CD4-positive, alpha-beta T cell treated with Interferon alpha-2 for 1 hour (primary cell): ENCODE results near the gene MYO10.
"Not testable (repeated sequence)": the region's sequence is repeated elsewhere in the genome, so short reads cannot be mapped to it uniquely, and the experiment has no call there.

Source experiments
- DNase-seq, 2 donors: peaks; one replicate each; pipeline ENCODE4 v3.0.0-alpha.2; 2020 to 2022

The MYO10 gene

GRCh38 chr5:16735101-16736060 lies 200.7 kb downstream of the MYO10 start:
- no peak for DNase-seq

GRCh38 chr5:16733331-16734006 lies 202.6 kb downstream of the MYO10 start:
- no peak for DNase-seq

- no peak for DNase-seq
These were observed 203.7 kb downstream of the MYO10 start for GRCh38 chr5:16732356-16732755.

GRCh38 chr5:16727755-16728325 lies 208.2 kb downstream of the MYO10 start:
- DNase-seq = no peak

DNA sequence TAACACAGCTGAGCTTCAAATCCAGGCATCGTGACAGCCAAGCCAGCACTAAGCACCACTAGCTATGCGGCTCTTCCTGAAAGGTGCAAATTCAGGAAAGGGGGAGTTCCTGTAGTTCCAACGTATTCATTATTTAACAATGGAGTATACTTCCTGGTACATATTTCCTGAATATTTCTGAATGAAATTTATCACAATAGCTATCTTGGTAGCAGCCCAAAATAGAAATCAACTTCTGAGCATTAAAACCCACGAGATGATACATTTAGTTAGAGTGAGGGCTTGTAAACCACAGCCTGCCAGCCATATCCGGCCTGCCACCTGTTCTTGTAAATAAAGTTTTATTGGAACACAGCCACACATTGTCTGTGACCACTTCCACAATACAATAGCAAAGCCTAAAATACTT lies 209.5 kb downstream of the MYO10 start:
- DNase-seq = peak in 1 of 2 donors; percentile 11

- DNase-seq = no peak
These were observed 210.5 kb downstream of the MYO10 start for GRCh38 chr5:16725575-16725974.

GRCh38 chr5:16723821-16724220 lies 212.3 kb downstream of the MYO10 start:
- DNase-seq = no peak

DNA sequence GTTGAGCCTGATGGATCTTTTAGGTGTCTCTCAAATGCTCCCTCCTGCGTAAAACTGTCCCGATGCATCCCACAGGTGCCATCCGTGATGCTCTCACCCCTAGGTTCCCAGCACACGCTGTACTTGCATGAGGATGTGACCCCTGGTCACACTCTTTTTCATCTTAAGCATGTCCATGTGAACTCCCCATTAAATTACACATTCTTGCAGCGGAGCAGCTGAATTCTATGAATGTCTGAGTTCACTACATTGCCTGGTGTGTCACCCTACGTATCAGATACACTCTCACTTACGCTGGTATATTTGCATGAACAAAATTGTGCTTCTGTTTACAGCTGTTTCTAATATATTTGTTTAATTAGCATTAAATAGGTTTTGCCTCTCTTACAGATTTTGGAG lies 214.0 kb downstream of the MYO10 start:
- DNase-seq = no peak

DNA sequence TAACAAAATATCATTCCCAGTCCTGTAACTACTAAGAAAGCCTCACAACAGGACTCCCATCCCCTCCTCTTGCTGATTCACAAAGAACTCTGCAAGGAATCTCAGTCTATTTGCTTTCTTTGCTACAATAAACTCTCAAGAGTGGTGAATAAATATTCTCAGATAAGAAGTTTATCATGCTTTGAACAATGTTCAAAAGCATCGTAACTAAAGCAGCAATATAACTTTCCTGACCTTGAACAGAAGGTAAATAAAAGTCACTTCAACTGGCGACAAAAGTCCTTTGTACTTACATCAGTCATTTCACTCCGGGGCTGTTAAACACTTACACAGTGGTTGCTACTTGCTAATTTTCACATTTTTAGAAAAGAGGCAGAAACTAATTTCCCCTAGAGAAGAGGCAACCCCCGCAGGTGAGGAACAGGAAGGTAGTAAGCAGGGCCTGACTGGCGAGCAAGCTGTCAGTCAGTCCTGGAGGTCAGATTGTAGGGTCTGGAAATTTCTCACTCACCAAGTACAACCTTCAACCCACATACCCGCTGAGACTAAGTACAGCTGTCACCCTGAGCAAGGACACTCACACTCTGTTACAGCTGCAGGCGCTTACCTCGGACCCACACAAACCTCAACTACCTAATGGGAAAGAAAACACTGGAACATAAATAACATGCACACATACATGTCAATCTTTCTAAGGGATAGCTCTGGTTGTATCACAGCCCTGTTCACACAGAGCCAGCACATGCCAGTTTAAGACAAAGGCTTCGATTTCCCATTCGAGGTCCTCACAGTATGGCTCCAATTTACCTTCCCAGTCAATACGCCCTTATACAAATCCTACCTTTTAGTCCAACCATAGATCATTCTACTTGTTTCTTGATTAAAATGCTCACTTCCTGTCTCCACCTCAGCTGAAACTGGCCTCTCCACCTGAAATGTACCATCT lies 214.7 kb downstream of the MYO10 start:
- no peak for DNase-seq

DNA sequence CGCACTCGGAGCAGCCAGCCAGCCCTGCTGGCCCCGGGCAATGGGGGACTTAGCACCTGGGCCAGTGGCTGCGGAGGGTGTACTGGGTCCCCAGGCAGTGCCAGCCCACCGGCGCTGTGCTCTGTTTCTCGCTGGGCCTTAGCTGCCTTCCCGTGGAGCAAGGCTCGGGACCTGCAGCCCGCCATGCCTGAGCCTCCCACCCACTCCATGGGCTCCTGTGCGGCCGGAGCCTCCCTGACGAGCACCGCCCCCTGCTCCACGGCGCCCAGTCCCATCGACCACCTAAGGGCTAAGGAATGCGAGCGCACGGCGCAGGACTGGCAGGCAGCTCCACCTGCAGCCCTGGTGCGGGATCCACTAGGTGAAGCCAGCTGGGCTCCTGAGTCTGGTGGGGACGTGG lies 218.1 kb downstream of the MYO10 start:
- DNase-seq = not testable (repeated sequence)

DNA sequence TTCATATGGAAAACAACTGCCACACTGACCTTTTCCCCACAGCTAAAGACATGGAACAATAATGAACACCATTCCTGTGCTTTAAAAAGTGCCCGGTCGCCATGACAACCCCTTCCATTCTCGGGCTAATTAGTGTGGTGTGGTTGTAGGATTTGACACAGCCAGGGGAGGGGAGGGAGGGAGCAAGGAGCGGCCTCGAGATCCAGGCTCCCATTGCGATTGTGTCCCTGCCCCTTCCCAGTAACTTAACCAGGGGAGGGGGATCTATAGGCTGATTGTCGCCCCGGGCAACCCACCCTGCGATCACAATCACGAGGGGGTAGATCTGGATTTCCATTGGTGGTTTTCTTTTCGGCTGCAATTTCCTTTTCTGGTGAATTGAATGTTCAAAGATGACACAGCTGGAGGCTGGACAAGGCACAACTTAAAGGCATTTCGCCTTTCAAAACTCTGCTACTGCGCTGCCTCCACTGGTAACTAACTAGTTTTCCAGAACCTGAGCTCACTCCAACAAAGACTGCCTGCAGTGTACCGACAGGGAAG lies 222.6 kb downstream of the MYO10 start:
- no peak for DNase-seq

DNA sequence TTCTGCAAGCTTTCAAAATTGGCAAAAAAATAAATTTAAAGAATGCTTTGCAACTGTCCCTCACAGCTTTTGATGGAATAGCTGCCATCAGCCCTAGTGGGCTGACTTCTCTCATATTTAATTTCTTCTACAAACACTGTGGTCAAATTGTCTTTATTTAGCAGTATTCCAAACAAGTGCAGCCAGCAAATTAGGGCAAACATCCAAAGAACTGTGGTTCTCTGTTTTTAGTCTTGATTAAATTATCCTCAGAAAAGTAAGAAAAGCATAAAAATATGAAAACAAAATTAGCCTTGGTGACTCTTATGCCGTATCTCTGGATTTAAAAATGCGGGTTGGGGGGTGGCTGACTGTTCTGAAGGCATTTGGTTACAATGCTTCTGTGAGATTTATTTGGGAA lies 223.5 kb downstream of the MYO10 start:
- DNase-seq = no peak

- no peak for DNase-seq
These were observed 223.9 kb downstream of the MYO10 start for GRCh38 chr5:16712178-16712577.

GRCh38 chr5:16709691-16710433 lies 226.2 kb downstream of the MYO10 start:
- no peak for DNase-seq

GRCh38 chr5:16707869-16708192 lies 228.3 kb downstream of the MYO10 start:
- DNase-seq = no peak

GRCh38 chr5:16707168-16707868 lies 228.8 kb downstream of the MYO10 start:
- no peak for DNase-seq

GRCh38 chr5:16704945-16705344 lies 231.1 kb downstream of the MYO10 start:
- no peak for DNase-seq

GRCh38 chr5:16702964-16703363 lies 233.1 kb downstream of the MYO10 start:
- DNase-seq = no peak

DNA sequence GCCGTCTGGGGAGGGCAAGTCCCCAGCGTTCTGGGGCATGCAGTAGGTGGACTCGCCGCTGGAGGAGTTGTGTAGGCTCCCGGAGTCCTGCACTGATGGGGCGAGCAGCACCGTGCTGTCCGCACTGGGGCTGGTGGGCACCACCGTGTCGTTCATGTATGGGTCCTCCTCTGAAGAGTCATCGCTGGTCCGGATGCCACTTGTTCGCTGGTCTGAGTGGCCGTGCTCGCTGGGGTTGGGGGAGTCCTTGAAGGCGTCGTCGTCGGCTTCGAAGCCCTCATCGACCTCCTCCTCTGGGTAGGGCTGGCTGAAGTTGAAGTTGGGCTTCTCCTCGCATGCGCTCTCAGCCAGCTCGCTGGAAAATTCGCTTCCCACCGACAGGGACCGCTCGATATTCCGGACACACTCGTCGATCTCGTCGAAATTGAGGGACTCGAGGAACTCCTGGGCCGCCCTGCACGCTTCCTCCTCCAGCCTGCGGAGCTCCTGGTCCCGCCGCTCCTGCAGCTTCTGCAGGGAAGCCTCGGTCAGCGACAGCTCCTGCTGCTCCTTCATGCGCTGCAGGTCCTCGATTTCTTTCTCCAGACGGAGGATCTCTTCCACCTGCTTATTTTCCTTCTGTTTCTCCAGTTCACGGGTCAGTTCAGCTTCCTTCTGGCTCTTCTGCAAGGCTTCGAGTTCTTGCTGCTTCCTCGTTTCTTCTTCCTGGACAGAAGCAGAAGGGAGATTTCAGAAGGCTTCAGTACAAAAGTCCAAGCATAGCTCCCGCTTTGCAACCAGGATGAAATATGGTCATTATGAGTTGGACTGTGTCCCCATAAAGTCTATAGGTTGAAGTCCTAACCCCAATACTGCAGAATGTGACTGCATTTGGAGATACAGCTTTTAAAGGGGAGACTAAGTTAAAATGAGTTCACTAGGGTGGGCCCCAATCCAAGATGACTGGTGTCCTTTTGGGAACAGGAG lies 234.7 kb downstream of the MYO10 start:
- DNase-seq = no peak

GRCh38 chr5:16700081-16700480 lies 236.0 kb downstream of the MYO10 start:
- no peak for DNase-seq
